Medulla oblongata (tissue), 1 donor: ENCODE results near the gene VWA5B2.

ENCODE experiments used
- DNase-seq: peaks from one replicate; pipeline ENCODE4 v3.0.0-alpha.2; 2015; ENCODE audit errors: extremely low spot score

VWA5B2 gene

DNA sequence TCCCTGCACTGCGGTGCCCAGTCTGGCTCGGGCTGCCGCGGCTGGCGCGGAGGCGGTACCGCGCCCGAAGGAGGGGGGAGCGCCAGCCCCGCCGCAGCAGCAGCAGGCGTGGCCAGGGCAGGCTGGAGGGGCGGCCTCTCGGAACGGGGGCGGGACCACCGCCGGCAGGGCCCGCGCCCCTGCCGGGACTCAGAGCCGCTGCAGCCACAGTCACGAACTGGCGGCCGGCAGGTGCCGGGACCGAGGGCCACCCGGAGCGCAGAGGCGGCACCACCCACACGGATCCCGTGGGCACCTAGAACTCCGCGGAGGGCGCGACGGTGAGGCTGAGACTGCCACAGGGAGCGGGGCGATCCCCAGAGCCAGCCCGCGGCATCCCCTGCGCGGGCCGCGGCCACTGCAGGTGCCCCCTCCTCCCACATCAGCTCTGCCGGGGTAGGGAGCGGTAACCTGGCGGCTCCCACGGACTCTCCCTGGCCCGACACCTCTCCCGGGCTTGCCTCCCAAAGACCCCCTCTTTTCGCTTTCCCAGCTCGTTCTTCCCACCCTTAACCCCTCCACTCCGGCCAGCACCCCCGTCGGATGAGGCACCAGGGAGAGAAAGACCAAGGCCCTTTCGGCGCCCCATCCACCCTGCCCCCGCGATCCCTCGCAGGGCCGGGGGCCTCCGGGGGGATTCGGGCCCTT is at the start of gene VWA5B2:
VWA5B2 (plus strand) TSS at position 192 of the 687 bp plus-strand sequence. CDS start 944 bp downstream, outside the sequence.
- peak; percentile 7 for DNase-seq

- no peak for DNase-seq
Measured at GRCh38 chr3:184180165-184180564, 49.2 kb upstream of the VWA5B2 start.

DNA sequence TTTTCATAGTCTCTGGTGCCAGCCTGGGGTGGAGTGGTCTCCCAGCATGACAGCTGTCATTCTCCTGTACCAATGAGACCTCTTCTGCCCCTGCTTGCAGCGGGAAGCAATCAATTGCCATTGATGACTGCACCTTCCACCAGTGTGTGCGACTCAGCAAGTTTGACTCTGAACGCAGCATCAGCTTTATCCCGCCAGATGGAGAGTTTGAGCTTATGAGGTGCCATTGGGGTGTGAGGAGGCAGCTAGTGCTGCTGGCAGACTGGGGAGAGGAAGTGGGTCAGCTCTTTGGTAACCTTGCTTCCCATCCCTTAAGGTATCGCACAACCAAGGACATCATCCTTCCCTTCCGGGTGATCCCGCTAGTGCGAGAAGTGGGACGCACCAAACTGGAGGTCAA is 47.8 kb upstream of the VWA5B2 start:
- DNase-seq: no peak

GRCh38 chr3:184183679-184184078 is 45.7 kb upstream of the VWA5B2 start:
- DNase-seq: no peak

GRCh38 chr3:184184546-184185230 is 44.7 kb upstream of the VWA5B2 start:
- DNase-seq: no peak

DNA sequence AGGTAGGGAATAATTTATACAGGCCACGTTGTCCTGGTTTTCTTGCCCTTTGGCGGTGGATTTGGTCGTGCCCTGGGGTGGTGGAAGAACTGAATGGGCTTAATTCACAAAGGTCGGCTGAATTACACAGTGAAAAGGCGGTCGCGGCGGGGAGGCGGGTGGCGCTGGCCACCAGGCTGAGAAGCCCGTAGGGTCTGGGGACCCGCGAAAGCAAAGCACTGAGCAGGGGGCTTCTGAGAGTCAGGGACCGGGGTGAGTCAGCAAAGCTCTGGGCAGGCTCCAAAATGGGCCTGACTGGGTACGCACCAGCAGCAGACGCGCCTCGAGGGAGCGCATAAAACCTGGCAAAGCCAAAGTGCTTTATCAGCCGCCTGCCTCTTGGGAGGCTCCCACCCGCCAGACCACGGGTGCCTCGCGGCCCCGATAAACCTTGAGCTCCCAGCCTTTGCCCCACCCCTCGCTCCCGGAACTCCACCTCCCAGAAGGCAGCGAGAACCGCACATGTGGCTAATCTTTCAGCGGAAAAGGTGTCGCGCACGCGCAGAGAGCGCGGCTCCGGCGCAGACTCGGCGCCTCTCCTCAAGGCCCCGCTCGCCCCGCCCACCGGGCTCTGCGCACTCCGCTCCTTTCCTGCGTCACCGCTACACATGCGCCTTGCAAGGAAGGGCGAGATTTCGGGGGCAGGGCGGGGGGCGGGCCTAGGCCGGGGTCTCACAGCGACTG is 43.8 kb upstream of the VWA5B2 start:
- DNase-seq: peak; percentile 99

- no peak for DNase-seq
Measured at GRCh38 chr3:184186184-184186901, 43.0 kb upstream of the VWA5B2 start, which contains the start of gene ABCF3. Gene ABCF3, plus strand, starts transcription at chr3:184186199. Its CDS starts 9 bp downstream, at chr3:184186208.

DNA sequence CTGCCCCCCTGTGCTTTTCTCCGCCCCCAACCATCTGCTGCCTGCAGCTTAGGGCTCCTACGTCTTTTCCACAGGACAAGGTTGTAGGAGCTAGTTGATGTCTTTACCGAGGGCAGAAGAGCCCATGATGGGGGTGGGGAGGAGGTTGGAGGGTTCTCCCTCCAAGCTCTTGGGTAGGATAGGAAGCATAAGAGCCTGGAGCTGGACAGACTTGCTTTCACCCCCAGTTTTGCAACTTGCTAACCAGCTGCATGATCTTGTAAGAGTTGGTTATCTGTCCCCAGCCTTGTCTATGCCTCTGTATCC is 42.5 kb upstream of the VWA5B2 start:
- DNase-seq: no peak

- no peak for DNase-seq
Measured at GRCh38 chr3:184188080-184188479, 41.3 kb upstream of the VWA5B2 start.

GRCh38 chr3:184189421-184189820 is 40.0 kb upstream of the VWA5B2 start:
- no peak for DNase-seq

- DNase-seq: no peak
Measured at GRCh38 chr3:184192889-184193288, 36.5 kb upstream of the VWA5B2 start.

DNA sequence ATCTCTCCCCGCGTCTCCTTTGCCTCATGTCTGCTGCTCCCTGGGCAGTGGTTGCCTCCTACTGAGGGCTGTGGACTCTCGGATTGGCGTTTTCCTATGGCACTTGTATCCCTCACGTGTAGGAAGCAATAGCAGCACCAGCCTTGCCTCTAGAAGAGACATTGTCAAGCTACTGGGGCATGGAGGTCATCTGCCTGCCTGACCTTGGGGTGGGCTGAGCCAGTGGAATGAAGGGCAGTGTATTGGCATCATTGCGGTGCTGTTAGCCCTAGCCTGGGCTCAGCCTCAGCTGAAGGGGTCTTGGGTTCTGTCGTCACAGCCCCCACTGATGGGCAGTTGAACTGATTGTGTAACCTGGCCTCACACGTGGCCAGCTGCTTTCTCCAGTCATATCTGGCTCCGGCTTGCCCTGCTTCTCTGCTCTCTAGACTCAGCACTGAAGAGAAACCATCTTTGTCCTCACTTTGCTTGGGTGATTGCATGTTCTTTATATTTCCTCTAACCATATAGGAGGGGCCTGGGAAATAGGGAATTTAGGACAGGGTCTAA is 35.3 kb upstream of the VWA5B2 start:
- no peak for DNase-seq

- DNase-seq: no peak
Measured at GRCh38 chr3:184196536-184196935, 32.8 kb upstream of the VWA5B2 start.

GRCh38 chr3:184198509-184198908 is 30.9 kb upstream of the VWA5B2 start:
- DNase-seq: no peak

- DNase-seq: no peak
Measured at GRCh38 chr3:184200825-184201224, 28.6 kb upstream of the VWA5B2 start.

DNA sequence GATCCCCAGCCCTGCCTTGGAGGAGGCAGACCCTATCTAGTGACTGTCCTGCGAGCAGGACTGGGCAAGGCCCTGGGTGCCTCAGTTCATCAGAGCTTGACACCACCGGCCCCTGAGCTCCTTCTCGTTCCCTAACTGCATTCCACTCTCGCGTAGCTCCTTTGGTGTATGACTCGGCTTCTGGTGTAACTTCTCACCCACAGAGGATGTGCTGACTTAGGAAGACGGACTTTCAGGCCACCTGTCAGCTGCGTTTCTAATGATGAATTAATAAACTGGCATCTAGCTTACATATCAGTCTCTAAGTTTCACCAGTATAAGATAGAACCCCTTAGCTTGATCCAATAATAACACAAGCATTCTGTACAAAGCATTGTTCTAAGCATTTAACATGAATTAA is 25.9 kb upstream of the VWA5B2 start:
- no peak for DNase-seq

DNA sequence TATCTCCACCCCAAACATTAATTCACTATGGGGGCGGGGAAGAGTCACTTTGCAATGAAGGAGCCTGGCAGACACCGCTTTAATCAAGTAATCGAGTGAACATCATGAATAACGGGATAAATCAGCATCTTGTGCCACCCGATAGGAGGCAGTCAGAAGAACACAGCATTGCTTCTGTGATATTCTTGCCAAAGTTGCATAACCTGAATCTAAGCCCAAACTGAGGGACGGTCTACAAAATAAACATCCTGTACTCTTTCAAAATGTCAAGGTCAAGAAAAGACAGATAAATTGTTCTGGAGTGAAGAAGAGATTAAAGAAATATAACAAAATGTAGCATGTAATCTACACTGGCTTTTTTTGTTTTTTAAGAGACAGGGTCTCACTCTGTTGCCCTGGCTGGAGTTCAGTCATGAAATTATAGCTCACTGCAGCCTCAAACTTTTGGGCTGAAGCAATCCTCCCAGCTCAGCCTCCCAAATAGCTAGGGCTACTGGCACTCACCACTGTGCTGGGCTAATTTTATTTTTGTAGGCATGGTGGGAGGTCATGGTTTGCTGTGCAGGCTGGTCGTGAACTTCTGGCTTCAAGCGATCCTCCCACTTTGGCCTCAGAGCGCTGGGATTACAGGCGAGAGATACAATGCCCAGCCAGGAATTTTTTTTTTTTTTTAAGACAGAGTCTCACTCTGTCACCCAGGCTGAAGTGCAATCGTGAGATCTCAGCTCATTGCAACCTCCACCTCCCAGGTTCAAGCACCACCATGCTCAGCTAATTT is 20.1 kb upstream of the VWA5B2 start:
- no peak for DNase-seq

DNA sequence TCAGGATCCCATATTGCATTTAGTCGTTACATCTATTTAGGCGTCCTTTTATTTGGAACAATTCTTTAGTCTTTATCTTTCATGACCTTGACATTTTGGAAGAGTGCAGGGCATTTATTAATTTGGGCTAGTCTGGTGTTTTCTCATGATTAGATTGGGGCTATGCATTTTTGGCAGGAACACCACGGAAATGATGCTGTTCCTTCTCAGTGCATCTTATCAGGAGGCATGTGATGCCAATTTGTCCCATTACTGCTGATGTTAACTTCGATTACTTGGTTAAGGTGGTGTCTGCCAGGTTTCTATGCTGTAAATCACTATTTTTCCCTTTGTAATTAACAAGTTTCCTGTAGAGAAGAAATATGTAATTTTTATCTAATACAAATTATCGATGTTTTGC is 18.1 kb upstream of the VWA5B2 start:
- DNase-seq: no peak

DNA sequence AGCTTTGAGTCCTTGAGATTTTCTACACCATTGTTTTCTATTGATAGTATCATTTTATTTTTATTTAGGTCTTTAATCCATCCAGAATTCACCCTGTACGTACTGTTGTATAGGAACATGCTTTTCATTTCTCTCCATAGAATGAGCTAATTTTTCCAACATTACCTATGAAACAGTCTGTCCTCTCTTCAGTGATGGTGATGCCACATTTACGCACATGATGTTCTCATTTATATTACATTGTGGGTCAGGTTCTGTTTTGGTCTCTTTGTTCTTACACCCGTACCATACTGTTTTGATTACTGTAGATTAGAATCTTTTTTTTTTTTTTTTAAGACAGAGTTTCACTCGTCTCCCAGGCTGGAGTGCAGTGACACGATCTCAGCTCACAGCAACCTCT is 17.7 kb upstream of the VWA5B2 start:
- DNase-seq: no peak

DNA sequence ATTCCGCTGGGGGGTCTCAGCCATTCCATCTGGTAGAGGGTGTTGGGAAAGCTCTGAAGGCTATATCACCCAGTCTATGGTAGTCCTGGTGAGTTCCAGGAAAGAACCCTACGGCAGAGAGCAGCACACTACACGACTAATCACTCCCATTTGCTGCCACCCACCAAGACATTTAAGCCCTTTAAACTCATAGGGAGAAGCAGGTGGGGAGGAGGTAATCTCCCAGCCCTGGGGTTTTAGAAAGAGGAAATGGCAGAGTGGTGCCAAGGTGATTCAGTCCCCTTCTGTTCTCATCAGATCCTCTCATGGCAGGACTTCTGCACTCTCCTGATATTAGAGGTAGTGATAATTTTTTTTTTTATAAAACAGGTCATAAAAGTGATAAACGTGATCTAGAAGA is 10.6 kb upstream of the VWA5B2 start:
- DNase-seq: no peak

DNA sequence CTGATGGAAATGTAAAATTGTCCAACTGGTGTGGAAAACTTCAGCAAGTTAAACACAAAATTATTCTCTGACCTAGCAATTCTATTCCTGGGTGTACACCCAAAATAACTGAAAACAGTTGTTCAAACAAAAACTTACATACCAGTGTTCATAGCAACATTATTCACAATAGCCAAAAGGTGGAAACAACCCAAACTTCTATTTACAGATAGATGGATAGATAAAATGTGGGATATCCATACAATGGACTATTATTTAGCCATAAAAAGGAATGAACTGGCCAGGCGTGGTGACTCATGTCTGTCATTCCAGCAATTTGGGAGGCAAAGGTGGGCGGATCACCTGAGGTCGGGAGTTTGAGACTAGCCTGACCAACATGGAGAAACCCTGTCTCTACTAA is 6.9 kb upstream of the VWA5B2 start:
- DNase-seq: no peak
